Body of pancreas (tissue), 4 donors: ENCODE results near the gene CDKAL1.

Experiments used
- CTCF ChIP-seq, 7 experiments: fragments of 450-650 bp in 4 of 7; fragments of 200-600 bp in 3 of 7; sonication (generic) in 3 of 7; IDR thresholded peaks; one replicate each; pipeline ENCODE4 v1.5.1; 2016 to 2019; ENCODE audit warnings: antibody characterized with exemption in 7 of 7
- POLR2A ChIP-seq, 3 donors: fragments of 450-650 bp; IDR thresholded peaks; one replicate each; pipeline ENCODE4 v1.6.1; 2016; ENCODE audit warnings: antibody characterized with exemption in 3 of 3, mild to moderate bottlenecking in 2 of 3

DNA sequence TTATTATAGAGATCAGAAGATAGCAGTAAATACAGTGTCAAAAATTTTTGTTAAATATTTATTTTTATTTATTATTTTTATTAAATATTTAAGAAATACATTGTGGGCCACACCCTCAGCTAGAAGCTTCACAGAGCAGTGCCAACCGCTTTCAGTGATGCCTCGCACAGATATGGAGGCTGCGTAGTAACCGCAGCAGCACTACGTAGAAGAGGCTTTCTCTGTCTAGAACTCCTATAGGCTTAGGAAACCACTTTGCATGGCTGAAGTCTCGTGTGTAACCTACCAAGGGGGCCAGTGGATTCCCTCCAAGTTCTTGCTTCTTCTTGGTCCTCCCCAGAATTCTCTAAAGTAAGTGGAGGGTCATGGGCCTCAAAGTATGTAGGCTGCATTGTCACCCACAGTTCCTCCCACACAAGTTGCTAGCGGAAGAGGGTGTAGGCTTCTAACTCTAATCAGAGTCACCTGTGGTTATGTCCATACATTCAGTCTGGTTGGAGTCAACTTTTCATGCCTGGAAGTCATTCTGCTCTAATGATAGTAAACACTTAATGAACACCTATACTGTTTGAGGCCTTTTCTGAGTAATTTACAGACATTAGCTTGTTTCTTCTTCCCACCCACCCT is 285.6 kb downstream of the CDKAL1 start:
- TF ChIP-seq CTCF (IDR thresholded peaks at IDR 0.05): no peak
- no peak for TF ChIP-seq POLR2A (IDR thresholded peaks at IDR 0.05)
